Mesodermal cell (in vitro differentiated cells): Measurements from ENCODE around the gene ERVK3-1.

Source experiments
- H3K27ac ChIP-seq: 2 replicates; pipeline ENCODE4 v1.7.0; 2013; ENCODE audit warnings: mild to moderate bottlenecking, low read depth, low read length, moderate library complexity; ENCODE audit not compliant: severe bottlenecking
- H3K36me3 ChIP-seq: 2 replicates; pipeline ENCODE4 v1.7.1; 2013; ENCODE audit warnings: mild to moderate bottlenecking, low read length, moderate library complexity; ENCODE audit not compliant: control insufficient read depth, insufficient read depth
- H3K4me1 ChIP-seq: one replicate; pipeline ENCODE4 v1.7.1; 2013; ENCODE audit warnings: mild to moderate bottlenecking, low read length; ENCODE audit not compliant: insufficient read depth, control insufficient read depth, poor library complexity, severe bottlenecking
- H3K4me3 ChIP-seq: 2 replicates; pipeline ENCODE4 v1.7.0; 2013; ENCODE audit warnings: low read length, control low read depth, mild to moderate bottlenecking; ENCODE audit not compliant: insufficient read depth, poor library complexity, severe bottlenecking; ENCODE audit errors: extremely low read depth
- H3K9me3 ChIP-seq: 2 replicates; pipeline ENCODE4 v1.7.1; 2013; ENCODE audit warnings: mild to moderate bottlenecking, low read length, moderate library complexity; ENCODE audit not compliant: control insufficient read depth
- WGBS, 2 experiments: methylation state at CpG; one replicate each; pipeline ENCODE4 v1.1.5; 2013; ENCODE audit warnings: missing lambda C conversion rate in 2 of 2; ENCODE audit not compliant: insufficient coverage in 2 of 2; 5-methylcytosine and 5-hydroxymethylcytosine counted together

The ERVK3-1 gene

DNA sequence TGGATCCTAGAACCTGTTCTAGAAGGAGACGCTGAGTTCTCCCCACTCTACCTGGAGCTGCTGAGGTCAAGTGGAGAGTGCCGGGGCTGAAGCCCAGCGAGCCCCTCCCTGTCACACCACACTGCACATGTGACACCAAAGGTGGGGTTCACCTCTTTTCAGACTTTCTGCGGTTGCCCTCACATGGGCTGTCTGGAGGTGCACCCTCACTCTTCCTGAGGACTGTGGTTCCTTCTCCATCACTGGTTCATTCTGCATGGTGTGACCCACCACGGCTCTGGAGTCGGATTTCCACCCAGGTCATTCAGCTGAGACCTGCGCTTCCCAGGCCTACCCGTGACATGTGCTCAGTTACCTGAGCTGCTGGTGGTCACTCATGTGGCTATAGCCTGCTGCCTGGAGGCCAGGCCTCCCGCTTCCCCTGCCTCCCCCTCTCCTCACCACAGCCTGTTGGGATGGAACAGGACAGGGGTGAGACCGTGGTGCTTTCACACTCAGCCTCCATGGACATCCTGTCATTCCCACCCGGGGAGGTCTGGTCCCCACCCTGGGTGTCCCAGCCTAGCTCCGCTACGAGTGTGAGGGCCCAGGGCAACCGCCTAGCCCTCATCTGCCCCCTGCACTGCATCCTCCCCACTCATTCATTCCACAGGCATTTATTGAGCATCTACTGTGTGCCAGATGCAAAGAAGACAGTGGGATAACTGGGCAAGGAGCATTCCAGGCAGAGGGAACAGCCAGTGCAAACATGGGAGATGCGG is 48.7 kb downstream of the ERVK3-1 start:
- Histone ChIP-seq H3K27ac (no peak overlapping the region), H3K36me3 (peaks cover 5% of the 10 kb centered on the region), H3K4me1 (no peaks in the 10 kb centered on the region), H3K4me3 (no peak overlapping the region), H3K9me3 (no peaks in the 10 kb centered on the region)
- 94 to 95% methylated on average over 12 to 13 of the region's 15 CpGs for WGBS, 2 experiments

DNA sequence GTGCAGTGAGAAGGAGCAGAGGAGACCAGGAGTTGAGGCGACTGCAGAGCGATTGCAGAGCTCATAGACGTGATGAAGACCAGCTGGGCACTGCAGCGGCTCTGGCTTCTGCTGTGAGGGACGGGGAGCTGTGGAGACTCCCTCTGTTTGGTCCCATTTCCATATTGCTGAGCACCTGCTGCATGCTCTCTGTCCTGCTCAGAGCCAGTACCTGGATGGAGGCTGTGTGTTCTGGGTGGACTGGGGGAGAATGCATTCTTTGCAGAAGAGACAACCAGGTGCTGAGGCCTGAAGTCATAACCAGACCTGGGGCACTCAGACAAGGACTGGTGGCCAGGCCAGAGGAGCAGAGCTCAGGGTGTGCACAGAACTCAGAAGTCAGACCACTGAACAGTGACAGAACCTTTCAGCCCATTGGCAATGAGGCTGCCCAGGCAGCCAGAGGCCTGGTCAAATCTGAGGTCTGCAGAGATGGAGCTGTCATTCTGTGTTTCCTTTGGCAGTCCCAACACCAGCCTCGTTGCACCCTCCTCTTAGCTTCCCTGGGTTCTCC is 49.4 kb downstream of the ERVK3-1 start:
- no peaks in the 10 kb centered on the region for H3K4me1 ChIP-seq
- H3K27ac ChIP-seq, result no peak overlapping the region
- H3K4me3 ChIP-seq, result no peak overlapping the region
- H3K9me3 ChIP-seq, result no peaks in the 10 kb centered on the region
- peaks cover 5% of the 10 kb centered on the region for H3K36me3 ChIP-seq
- 93% methylated on average over 6 of the region's 6 CpGs for WGBS, 2 experiments

DNA sequence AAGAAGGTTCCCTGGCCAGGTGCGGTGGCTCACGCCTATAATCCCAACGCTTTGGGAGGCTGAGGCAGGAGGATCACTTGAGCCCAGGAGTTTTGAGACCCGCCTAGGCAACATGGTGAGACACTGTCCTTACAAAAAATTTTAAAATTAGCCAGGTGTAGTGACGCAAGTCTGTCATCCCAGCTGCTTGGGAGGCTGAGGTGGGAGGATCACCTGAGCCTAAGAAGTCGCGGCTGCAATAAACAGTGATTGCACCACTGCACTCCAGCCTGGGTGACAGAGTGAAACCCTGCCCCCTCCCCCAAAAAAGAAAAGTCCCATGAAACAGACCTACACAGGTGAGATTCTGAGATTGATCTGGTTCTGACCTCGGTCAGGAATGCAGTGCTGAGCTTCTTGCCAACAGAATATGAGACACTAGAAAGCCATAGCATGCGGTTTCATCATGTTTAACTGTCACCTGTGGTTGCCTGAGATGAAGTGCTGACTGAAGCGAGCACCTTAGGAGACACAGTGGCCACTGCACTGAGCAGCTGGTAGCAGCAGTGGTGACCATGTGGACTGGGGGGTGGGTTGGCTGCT is 50.1 kb downstream of the ERVK3-1 start:
- H3K9me3 ChIP-seq, result no peaks in the 10 kb centered on the region
- WGBS, 2 experiments, result 87 to 95% methylated on average over 8 to 10 of the region's 10 CpGs
- H3K27ac ChIP-seq, result no peak overlapping the region
- peaks cover 5% of the 10 kb centered on the region for H3K36me3 ChIP-seq
- H3K4me1 ChIP-seq, result no peaks in the 10 kb centered on the region
- H3K4me3 ChIP-seq, result no peak overlapping the region

DNA sequence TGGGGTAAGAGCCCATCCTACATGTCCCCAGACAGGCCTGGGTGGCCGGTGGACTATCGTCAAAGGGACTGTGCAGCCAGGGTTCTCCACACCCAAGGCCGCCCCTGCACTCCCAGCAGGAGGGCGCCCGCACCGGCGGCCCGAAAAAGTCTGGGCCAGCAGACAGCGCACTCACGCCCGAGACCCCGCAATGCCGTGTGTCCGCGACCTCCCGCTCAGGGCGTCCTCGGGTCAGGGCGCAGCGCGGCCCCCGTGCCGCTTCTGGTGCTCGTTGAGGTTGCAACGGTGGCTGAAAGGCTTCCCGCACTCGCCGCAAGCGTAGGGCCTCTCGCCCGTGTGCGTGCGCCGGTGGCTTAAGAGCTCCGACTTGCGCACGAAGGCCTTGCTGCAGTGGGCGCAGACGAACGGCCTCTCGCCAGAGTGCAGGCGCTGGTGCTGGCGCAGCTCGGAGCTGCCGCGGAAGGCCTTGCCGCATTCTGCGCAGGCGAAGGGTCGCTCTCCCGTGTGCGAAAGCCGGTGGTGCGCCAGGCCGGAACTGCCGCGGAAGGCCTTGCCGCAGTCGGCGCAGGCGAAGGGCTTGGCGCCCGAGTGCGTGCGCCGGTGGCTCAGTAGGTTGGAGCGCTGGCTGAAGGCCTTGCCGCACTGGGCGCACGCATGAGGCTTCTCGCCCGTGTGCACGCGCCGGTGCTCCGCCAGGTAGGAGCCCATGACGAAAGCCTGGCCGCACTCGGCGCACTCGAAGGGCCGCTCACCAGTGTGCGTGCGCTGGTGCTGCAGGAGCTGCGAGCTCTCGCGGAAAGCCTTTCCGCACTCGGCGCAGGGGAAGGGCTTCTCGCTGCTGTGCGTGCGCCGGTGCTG is 51.0 kb downstream of the ERVK3-1 start:
- H3K9me3 ChIP-seq, result no peaks in the 10 kb centered on the region
- H3K36me3 ChIP-seq, result peaks cover 2% of the 10 kb centered on the region
- no peak overlapping the region for H3K27ac ChIP-seq
- WGBS, 2 experiments, result 97% methylated on average over 92 to 94 of the region's 94 CpGs
- H3K4me3 ChIP-seq, result no peak overlapping the region
- no peaks in the 10 kb centered on the region for H3K4me1 ChIP-seq

DNA sequence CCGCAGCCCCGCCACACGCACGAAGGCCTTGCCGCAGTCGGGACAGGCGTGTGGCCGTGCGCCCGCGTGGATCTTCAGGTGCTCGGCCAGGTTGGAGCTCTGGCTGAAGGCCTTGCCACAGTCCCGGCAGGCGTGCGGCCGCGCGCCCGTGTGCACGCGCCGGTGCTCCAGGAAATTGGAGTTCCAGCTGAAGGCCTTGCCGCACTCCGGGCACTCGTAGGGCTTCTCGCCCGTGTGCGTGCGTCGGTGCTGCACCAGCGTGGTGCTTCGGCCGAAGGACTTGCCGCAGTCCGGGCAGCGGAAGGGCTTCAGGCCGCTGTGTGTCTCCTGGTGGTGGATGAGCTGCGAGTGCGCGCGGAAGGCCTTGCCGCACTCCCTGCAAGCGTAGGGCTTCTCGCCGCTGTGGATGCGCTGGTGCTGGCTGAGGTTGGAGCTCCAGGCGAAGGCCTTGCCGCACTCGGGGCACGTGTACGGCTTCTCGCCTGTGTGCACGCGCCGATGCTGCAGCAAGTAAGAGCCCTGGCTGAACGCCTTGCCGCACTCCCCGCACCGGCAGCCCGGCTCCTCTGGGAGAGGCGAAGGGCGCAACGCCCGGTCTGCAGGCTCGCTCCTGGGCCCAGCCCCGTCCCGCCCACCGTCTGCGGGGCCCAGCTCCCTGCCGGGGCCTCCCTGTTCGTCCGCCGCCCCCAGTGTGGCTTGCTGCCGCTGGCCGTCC is 51.7 kb downstream of the ERVK3-1 start:
- H3K4me3 ChIP-seq, result no peak overlapping the region
- 95 to 96% methylated on average over 70 to 75 of the region's 75 CpGs for WGBS, 2 experiments
- no peaks in the 10 kb centered on the region for H3K9me3 ChIP-seq

DNA sequence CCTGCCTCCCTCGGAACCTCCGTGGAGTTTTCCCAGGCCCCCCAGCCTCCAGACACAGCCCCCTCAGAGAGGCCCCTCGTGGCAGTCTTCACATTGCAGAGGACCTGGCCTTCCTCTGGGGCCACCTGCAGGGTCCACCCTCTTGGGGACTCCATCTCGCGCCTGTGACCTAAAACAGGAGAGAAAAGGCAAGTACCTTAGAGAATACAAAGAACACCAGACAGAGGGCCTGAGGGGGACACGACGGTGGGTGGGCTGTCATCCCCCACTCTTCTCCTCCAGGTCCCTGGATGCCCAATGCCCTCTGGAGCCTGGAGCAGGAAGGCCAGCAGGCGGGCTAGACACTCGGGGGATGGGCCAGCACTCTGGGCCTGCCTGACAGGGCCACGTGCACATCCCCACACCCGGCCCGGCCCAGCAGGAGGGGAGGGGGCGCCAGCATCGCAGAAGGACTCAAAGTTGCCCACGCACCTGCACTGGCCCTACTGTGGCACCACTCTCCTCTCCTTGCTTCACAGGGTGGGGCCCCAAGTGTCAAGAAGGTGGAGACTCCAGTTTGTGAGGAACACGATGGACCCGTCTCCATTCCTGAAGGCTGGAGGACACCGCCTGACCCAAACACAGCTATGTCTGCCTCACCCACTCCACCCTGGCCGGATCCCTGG is 52.4 kb downstream of the ERVK3-1 start:
- 76 to 85% methylated on average over 9 to 14 of the region's 19 CpGs for WGBS, 2 experiments
- H3K4me3 ChIP-seq, result no peak overlapping the region
- peaks cover 2% of the 10 kb centered on the region for H3K36me3 ChIP-seq
- no peak overlapping the region for H3K27ac ChIP-seq
- H3K4me1 ChIP-seq, result peaks cover 3% of the 10 kb centered on the region
- H3K9me3 ChIP-seq, result no peaks in the 10 kb centered on the region

More for the DNA sequence above, 51.7 kb downstream of the ERVK3-1 start:
- Histone ChIP-seq H3K27ac (no peak overlapping the region), H3K36me3 (peaks cover 2% of the 10 kb centered on the region), H3K4me1 (peaks cover 3% of the 10 kb centered on the region)

DNA sequence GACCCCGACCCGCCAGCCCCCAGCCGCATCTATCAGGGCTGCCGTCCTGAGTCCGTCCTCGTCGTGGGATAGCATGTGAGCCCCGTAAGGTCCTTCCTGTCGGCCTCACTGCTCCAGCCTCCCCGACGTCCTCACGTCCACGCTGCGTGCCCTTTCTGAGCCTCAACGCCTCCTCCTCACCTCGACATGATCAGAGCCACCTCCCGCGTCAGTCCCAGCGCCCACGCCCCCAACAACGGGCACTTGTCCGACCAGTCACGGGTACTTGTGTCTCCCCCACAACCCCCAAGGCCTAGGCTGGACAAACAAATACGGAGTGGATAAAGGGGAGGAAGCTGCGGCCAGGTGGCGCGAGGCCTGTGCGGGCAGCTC is 56.7 kb downstream of the ERVK3-1 start:
- WGBS, 2 experiments, result 2 to 3% methylated on average over 16 to 19 of the region's 28 CpGs
- Histone ChIP-seq H3K27ac (peak overlapping the region; percentile 92), H3K36me3 (no peaks in the 10 kb centered on the region), H3K4me1 (peaks cover 3% of the 10 kb centered on the region), H3K4me3 (peak overlapping the region; percentile 78), H3K9me3 (no peaks in the 10 kb centered on the region)

DNA sequence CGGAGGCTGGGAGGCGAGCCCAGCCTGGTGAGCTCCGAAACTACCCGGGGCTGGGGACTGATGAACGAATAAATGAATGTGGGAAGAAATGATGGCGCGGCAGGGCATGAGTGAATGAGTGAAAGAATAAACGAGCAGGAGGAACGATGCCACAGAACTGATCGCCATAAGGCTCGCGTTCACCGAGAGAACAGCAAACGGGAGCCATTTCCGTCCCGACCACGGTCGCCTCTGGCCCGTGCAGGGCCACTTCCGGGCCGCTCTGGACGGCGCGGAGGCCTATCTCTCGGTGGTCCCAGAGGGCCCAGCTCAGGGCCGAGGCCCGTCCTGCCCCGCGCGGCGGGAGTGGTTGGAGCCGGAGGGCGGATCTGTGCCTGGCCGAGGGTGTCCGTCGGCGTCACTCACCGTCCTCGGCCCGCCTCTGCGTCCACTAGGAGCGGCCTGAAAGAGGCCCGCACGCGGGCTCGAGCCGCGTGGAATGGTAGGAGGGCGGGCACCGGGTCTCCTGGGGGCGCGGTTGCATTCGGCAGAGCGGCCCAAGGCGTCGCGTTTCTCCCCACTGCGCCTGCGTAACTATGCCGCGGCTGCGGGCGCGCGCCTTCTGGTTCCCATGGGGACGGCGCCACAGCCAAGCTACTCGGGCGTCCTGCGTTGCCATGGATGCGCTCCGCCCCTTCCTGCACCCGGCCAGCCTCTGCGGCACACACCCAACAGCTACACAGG is 57.3 kb downstream of the ERVK3-1 start, which contains the start of gene ZNF497:
ZNF497 (minus strand) TSS at position 480 of the 723 bp plus-strand sequence. CDS start 5,116 bp downstream, outside the sequence.
- 0 to 1% methylated on average over 69 to 74 of the region's 74 CpGs for WGBS, 2 experiments
- no peaks in the 10 kb centered on the region for H3K9me3 ChIP-seq
- H3K4me3 ChIP-seq, result peak within 1 kb of the TSS; percentile 78
- no peaks in the 10 kb centered on the region for H3K36me3 ChIP-seq
- peak within 1 kb of the TSS; percentile 92 for H3K27ac ChIP-seq
- H3K4me1 ChIP-seq, result peaks cover 3% of the 10 kb centered on the region

DNA sequence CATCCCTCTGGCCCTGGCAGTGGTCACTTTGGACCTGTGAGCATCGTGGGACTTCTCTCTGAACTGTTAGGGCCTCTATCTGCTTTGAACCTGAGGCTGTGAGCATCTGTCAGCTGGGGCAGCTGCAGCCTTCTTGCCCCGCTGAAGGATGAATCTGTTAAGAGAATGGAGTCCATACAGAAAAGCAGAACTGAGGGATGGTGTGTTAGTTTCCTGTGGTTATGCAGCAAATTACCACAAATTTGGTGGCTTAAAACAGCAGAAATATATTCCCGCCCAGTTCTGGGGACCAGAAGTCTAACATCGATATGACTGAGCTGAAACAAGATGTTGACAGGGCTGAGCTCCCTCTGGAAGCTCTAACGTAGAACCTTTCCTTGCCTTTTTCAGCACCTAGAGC is 59.0 kb downstream of the ERVK3-1 start:
- no peaks in the 10 kb centered on the region for H3K9me3 ChIP-seq
- H3K4me1 ChIP-seq, result peaks cover 3% of the 10 kb centered on the region
- 92% methylated on average over 4 to 5 of the region's 5 CpGs for WGBS, 2 experiments
- no peak overlapping the region for H3K27ac ChIP-seq
- H3K36me3 ChIP-seq, result no peaks in the 10 kb centered on the region
- H3K4me3 ChIP-seq, result no peak overlapping the region
